ENCODE measurements around the gene PITPNM1.

PITPNM1 gene

GRCh38 chr11:67472882-67473281, 32.3 kb downstream of the PITPNM1 start:
- Histone ChIP-seq H3K36me3 (ENCODE audit: insufficient read depth, insufficient read length, low read length) (no peaks in the 10 kb centered on the region), H3K4me3 (ENCODE audit: insufficient read length, low read depth) (no peak overlapping the region), H3K27me3 (ENCODE audit: insufficient read depth, insufficient read length) (no peaks in the 10 kb centered on the region), H3K9ac (ENCODE audit: insufficient read length, low read depth) (no peak overlapping the region), H3K4me1 (ENCODE audit: insufficient read depth, insufficient read length) (peaks cover 8% of the 10 kb centered on the region), H3K9me3 (ENCODE audit: insufficient read depth, low read length) (peaks cover 13% of the 10 kb centered on the region; the same call in 1 of the 2 replicates)
- TF ChIP-seq SUZ12 (IDR thresholded peaks at IDR 0.05; ENCODE audit: extremely low read depth, insufficient read depth, insufficient read length), result no peak
- no peak for TF ChIP-seq ZNF274 (IDR thresholded peaks at IDR 0.05; ENCODE audit: low read depth, low read length)
- TF ChIP-seq YY1 (IDR thresholded peaks at IDR 0.05; ENCODE audit: insufficient read depth, insufficient read length), result no peak
- DNase-seq (ENCODE audit: low read depth, low spot score), result no peak

GRCh38 chr11:67470337-67471002, 34.7 kb downstream of the PITPNM1 start:
- Histone ChIP-seq H3K27me3 (ENCODE audit: insufficient read depth, insufficient read length) (no peaks in the 10 kb centered on the region), H3K9ac (ENCODE audit: insufficient read length, low read depth) (no peak overlapping the region), H3K4me3 (ENCODE audit: insufficient read length, low read depth) (no peak overlapping the region), H3K36me3 (ENCODE audit: insufficient read depth, insufficient read length, low read length) (no peaks in the 10 kb centered on the region), H3K9me3 (ENCODE audit: insufficient read depth, low read length) (no peaks in the 10 kb centered on the region; the same call in 1 of the 2 replicates), H3K4me1 (ENCODE audit: insufficient read depth, insufficient read length) (peaks cover 21% of the 10 kb centered on the region)
- DNase-seq (ENCODE audit: low read depth, low spot score), result no peak
- TF ChIP-seq SUZ12 (IDR thresholded peaks at IDR 0.05; ENCODE audit: extremely low read depth, insufficient read depth, insufficient read length) (no peak), YY1 (IDR thresholded peaks at IDR 0.05; ENCODE audit: insufficient read depth, insufficient read length) (no peak), ZNF274 (IDR thresholded peaks at IDR 0.05; ENCODE audit: low read depth, low read length) (no peak)

- H3K9ac ChIP-seq (ENCODE audit: insufficient read length, low read depth), result peak overlapping the region; percentile 84
- no peak for TF ChIP-seq ZNF274 (IDR thresholded peaks at IDR 0.05; ENCODE audit: low read depth, low read length)
- TF ChIP-seq YY1 (IDR thresholded peaks at IDR 0.05; ENCODE audit: insufficient read depth, insufficient read length), result no peak
- no peak for TF ChIP-seq SUZ12 (IDR thresholded peaks at IDR 0.05; ENCODE audit: extremely low read depth, insufficient read depth, insufficient read length)
- DNase-seq (ENCODE audit: low read depth, low spot score), result no peak
- no peaks in the 10 kb centered on the region for H3K9me3 ChIP-seq (ENCODE audit: insufficient read depth, low read length)
- no peaks in the 10 kb centered on the region for H3K36me3 ChIP-seq (ENCODE audit: insufficient read depth, insufficient read length, low read length)
- H3K4me3 ChIP-seq (ENCODE audit: insufficient read length, low read depth), result peak overlapping the region; percentile 84
- H3K27me3 ChIP-seq (ENCODE audit: insufficient read depth, insufficient read length), result no peaks in the 10 kb centered on the region
- peaks cover 24% of the 10 kb centered on the region for H3K4me1 ChIP-seq (ENCODE audit: insufficient read depth, insufficient read length)
These were observed 35.7 kb downstream of the PITPNM1 start for GRCh38 chr11:67469508-67469811.

- peak within 1 kb of the TSS; percentile 84 for H3K4me3 ChIP-seq (ENCODE audit: insufficient read length, low read depth)
- DNase-seq (ENCODE audit: low read depth, low spot score), result peak; percentile 95
- no peaks in the 10 kb centered on the region for H3K36me3 ChIP-seq (ENCODE audit: insufficient read depth, insufficient read length, low read length)
- H3K4me1 ChIP-seq (ENCODE audit: insufficient read depth, insufficient read length), result peaks cover 26% of the 10 kb centered on the region
- peak within 1 kb of the TSS; percentile 97 for H3K9ac ChIP-seq (ENCODE audit: insufficient read length, low read depth)
- no peaks in the 10 kb centered on the region for H3K27me3 ChIP-seq (ENCODE audit: insufficient read depth, insufficient read length)
- peak; percentile 48 for TF ChIP-seq YY1 (IDR thresholded peaks at IDR 0.05; ENCODE audit: insufficient read depth, insufficient read length)
- TF ChIP-seq SUZ12 (IDR thresholded peaks at IDR 0.05; ENCODE audit: extremely low read depth, insufficient read depth, insufficient read length), result no peak
- no peak for TF ChIP-seq ZNF274 (IDR thresholded peaks at IDR 0.05; ENCODE audit: low read depth, low read length)
- H3K9me3 ChIP-seq (ENCODE audit: insufficient read depth, low read length), result no peaks in the 10 kb centered on the region
These were observed 36.2 kb downstream of the PITPNM1 start, which contains the start of gene TMEM134 for GRCh38 chr11:67468759-67469507. Gene TMEM134 (minus strand): TSS chr11:67469251. CDS start chr11:67469192, 59 bp downstream.

GRCh38 chr11:67468456-67468758, 36.8 kb downstream of the PITPNM1 start:
- DNase-seq (ENCODE audit: low read depth, low spot score), result no peak
- Histone ChIP-seq H3K27me3 (ENCODE audit: insufficient read depth, insufficient read length) (no peaks in the 10 kb centered on the region), H3K4me3 (ENCODE audit: insufficient read length, low read depth) (peak overlapping the region; percentile 84), H3K9me3 (ENCODE audit: insufficient read depth, low read length) (no peaks in the 10 kb centered on the region), H3K9ac (ENCODE audit: insufficient read length, low read depth) (peak overlapping the region; percentile 97), H3K4me1 (ENCODE audit: insufficient read depth, insufficient read length) (peaks cover 29% of the 10 kb centered on the region), H3K36me3 (ENCODE audit: insufficient read depth, insufficient read length, low read length) (no peaks in the 10 kb centered on the region)
- TF ChIP-seq SUZ12 (IDR thresholded peaks at IDR 0.05; ENCODE audit: extremely low read depth, insufficient read depth, insufficient read length) (no peak), ZNF274 (IDR thresholded peaks at IDR 0.05; ENCODE audit: low read depth, low read length) (no peak), YY1 (IDR thresholded peaks at IDR 0.05; ENCODE audit: insufficient read depth, insufficient read length) (no peak)

GRCh38 chr11:67468056-67468455, 37.1 kb downstream of the PITPNM1 start:
- TF ChIP-seq YY1 (IDR thresholded peaks at IDR 0.05; ENCODE audit: insufficient read depth, insufficient read length), result no peak
- TF ChIP-seq SUZ12 (IDR thresholded peaks at IDR 0.05; ENCODE audit: extremely low read depth, insufficient read depth, insufficient read length), result no peak
- TF ChIP-seq ZNF274 (IDR thresholded peaks at IDR 0.05; ENCODE audit: low read depth, low read length), result no peak
- Histone ChIP-seq H3K9ac (ENCODE audit: insufficient read length, low read depth) (peak overlapping the region; percentile 97), H3K27me3 (ENCODE audit: insufficient read depth, insufficient read length) (no peaks in the 10 kb centered on the region), H3K9me3 (ENCODE audit: insufficient read depth, low read length) (no peaks in the 10 kb centered on the region), H3K4me3 (ENCODE audit: insufficient read length, low read depth) (peak overlapping the region; percentile 84), H3K36me3 (ENCODE audit: insufficient read depth, insufficient read length, low read length) (no peaks in the 10 kb centered on the region), H3K4me1 (ENCODE audit: insufficient read depth, insufficient read length) (peaks cover 31% of the 10 kb centered on the region)
- no peak for DNase-seq (ENCODE audit: low read depth, low spot score)

Data from NT2/D1 (cell line).